WTC11 (cell line): ENCODE results near the gene MX2. TPM values are rescaled to one million over a fixed set of nuclear protein-coding genes. Genes with fewer than 3 reads are reported as not detected.
A peak's percentile ranks its signal among the peaks of the same experiment; 100 is the strongest.
"Not testable (repeated sequence)": the region's sequence is repeated elsewhere in the genome, so short reads cannot be mapped to it uniquely, and the experiment has no call there.

Experiments used
- ATAC-seq: fragments of 200-7000 bp; cut with Tn5 transposase; 2 replicates; pipeline ENCODE4 v1.10.0; 2021; ENCODE audit warnings: mild to moderate bottlenecking, moderate library complexity
- Bru-seq: library from RNA; stranded (reverse); fragments of 400-500 nt; gene quantifications from one replicate; lab custom pipeline; 2021; lab: Mats Ljungman, UMichigan
- CTCF ChIA-PET: fragments of 300-600 bp; sonication (Branson Sonifier 250); formaldehyde crosslinking; loops from one replicate; lab custom pipeline; 2021; ENCODE audit warnings: antibody characterized with exemption; lab: Charles Lee
- POLR2A ChIA-PET: fragments of 350-600 bp; sonication (Branson Sonifier 250); formaldehyde crosslinking; loops from one replicate; lab custom pipeline; 2021; ENCODE audit warnings: antibody characterized with exemption; lab: Charles Lee
- DNase-seq: peaks from one replicate; pipeline ENCODE4 v3.0.0; 2021; ENCODE audit warnings: low spot score
- H3K27ac Mint-ChIP-seq: 2 replicates; pipeline ENCODE4 v1.8.0; 2021; ENCODE audit warnings: mixed read lengths
- H3K27me3 Mint-ChIP-seq: 2 replicates; pipeline ENCODE4 v1.8.0; 2021; ENCODE audit warnings: low read depth, mild to moderate bottlenecking, moderate library complexity, mixed read lengths
- H3K36me3 Mint-ChIP-seq: 2 replicates; pipeline ENCODE4 v1.8.0; 2021; ENCODE audit warnings: mixed read lengths
- H3K4me1 Mint-ChIP-seq: 2 replicates; pipeline ENCODE4 v1.8.0; 2022; ENCODE audit warnings: mixed read lengths
- H3K4me3 Mint-ChIP-seq: 2 replicates; pipeline ENCODE4 v1.8.0; 2021; ENCODE audit warnings: mild to moderate bottlenecking, moderate library complexity, mixed read lengths
- H3K9me3 Mint-ChIP-seq: 2 replicates; pipeline ENCODE4 v1.8.0; 2021; ENCODE audit warnings: mixed read lengths
- CDX4 ChIP-seq: fragments of 250-450 bp; sonication (Bioruptor Pico); IDR thresholded peaks from 2 replicates; pipeline ENCODE4 v1.9.0; 2021; ENCODE audit warnings: moderate library complexity, mild to moderate bottlenecking, inconsistent platforms, borderline replicate concordance
- HMGXB4 ChIP-seq: sonication (generic); formaldehyde crosslinking; IDR thresholded peaks from 2 replicates; pipeline ENCODE4 v1.8.1; 2023; ENCODE audit warnings: mild to moderate bottlenecking, moderate library complexity, missing genetic modification reagents
- IRF1 ChIP-seq: sonication (generic); formaldehyde crosslinking; IDR thresholded peaks from 2 replicates; pipeline ENCODE4 v1.8.0; 2023; ENCODE audit warnings: missing genetic modification reagents
- NR2C2 ChIP-seq: sonication (generic); formaldehyde crosslinking; IDR thresholded peaks from 2 replicates; pipeline ENCODE4 v1.8.0; 2022; ENCODE audit warnings: mild to moderate bottlenecking, missing genetic modification reagents
- ZNF138 ChIP-seq: sonication (generic); formaldehyde crosslinking; conservative IDR thresholded peaks from 2 replicates; pipeline ENCODE4 v1.8.1; 2022; ENCODE audit warnings: mild to moderate bottlenecking, moderate library complexity, missing genetic modification reagents
- long read RNA-seq, 3 experiments: library from RNA in 1 of 3; library from capped mRNA in 1 of 3; library from polyadenylated mRNA in 1 of 3; unstranded in 2 of 3; stranded (forward) in 1 of 3; transcript quantifications; one replicate each; pipeline ENCODE4 v2.0.0, GENCODE V29; 2021
- total RNA-seq: library from RNA; stranded (reverse); gene quantifications from 3 replicates; pipeline ENCODE4 v1.2.3, GENCODE V29; 2021
- TF ChIP-seq, protein P1 (sequence below): sonication (generic); formaldehyde crosslinking; IDR thresholded peaks from 2 replicates; pipeline ENCODE4 v1.8.1; 2022; ENCODE audit warnings: missing genetic modification reagents, borderline replicate concordance
- TF ChIP-seq, protein P2 (sequence below): sonication (generic); formaldehyde crosslinking; IDR thresholded peaks from 2 replicates; pipeline ENCODE4 v1.8.0; 2022; ENCODE audit warnings: missing genetic modification reagents
- TF ChIP-seq, protein P3 (sequence below): sonication (generic); formaldehyde crosslinking; IDR thresholded peaks from 2 replicates; pipeline ENCODE4 v1.8.1; 2022; ENCODE audit warnings: low read depth, mild to moderate bottlenecking, moderate library complexity, missing genetic modification reagents, borderline replicate concordance
- TF ChIP-seq, protein P4 (sequence below): fragments of 250-450 bp; sonication (Bioruptor Pico); conservative IDR thresholded peaks from 2 replicates; pipeline ENCODE4 v1.9.0; 2021; ENCODE audit warnings: mild to moderate bottlenecking

MX2 gene
- total RNA-seq (2.6 to 4.0 TPM (median 2.7 TPM) in 3 replicates), Bru-seq, nascent RNA (percentile 25 among the genes with signal in this experiment)
- long read RNA-seq, experiment 1, partial matches to known transcripts = 1 of 9 reads
- long read RNA-seq, experiment 1, other reads (novel, unspliced or antisense) = 8 of 9 reads
- long read RNA-seq, experiment 2, partial matches to known transcripts = 1 of 1 reads
- long read RNA-seq, experiment 2, other reads (novel, unspliced or antisense) = 0 of 1 reads
- long read RNA-seq, experiment 3, partial matches to known transcripts = 0 of 2 reads
- long read RNA-seq, experiment 3, other reads (novel, unspliced or antisense) = 2 of 2 reads

DNA sequence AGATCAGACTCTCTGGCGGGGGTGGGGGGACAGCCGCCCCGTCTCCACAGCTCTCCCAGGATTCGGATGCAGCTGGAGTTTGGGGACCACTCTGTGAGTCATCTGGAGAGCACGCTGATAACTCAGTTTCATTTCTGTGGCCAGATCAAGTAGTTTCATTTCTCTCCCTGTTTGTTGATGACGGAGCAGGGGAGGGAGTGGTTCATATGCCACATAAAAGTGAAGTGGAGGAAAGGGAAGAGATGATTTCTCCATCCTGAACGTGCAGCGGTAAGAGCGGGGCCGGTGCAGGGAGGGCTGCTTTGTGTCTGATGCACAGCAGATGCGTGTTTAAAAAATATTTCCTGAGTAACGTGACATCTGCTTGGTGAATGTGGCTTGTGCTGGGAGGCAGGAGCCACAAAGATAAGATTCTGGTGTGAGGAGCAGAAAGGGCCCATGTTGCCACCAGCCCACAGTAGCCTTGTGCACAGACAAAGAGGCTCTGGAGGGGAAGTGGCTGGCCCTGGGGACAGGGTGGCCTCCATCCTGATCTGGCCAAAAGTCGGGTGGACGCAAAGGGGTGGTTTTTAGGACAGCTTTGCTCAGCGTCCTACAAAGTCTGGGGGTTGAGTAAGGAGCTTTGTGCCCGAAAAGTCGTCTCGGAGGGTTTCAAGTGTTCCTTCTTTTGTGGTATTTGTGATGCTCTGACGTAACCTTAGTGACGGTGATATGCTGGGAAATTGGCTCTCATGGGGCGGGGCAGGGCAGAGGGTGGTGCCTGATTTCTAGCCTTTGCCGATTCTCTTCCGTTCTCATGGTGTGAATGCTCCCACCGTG, at the start of gene MX2:
TSS of gene MX2 (plus strand) at position 242 of the 819 bp plus-strand sequence. CDS start 14,880 bp downstream, outside the sequence.
- no peak within 1 kb of the TSS; the same call in 1 of the 2 replicates for H3K27ac Mint-ChIP-seq
- CTCF ChIA-PET = interaction anchor here (3.1 kb wide), 1 partner anchor 7 kb away, joined by 39 read pairs; no protein-coding TSS in a partner anchor
- H3K9me3 Mint-ChIP-seq = no peaks in the 10 kb centered on the region
- no peaks in the 10 kb centered on the region for H3K36me3 Mint-ChIP-seq
- H3K4me3 Mint-ChIP-seq = no peak within 1 kb of the TSS
- POLR2A ChIA-PET = no interaction called here
- TF ChIP-seq CDX4 = no peak
- no peak for TF ChIP-seq NR2C2 (CRISPR knock-in tag)
- TF ChIP-seq, protein P1, sequence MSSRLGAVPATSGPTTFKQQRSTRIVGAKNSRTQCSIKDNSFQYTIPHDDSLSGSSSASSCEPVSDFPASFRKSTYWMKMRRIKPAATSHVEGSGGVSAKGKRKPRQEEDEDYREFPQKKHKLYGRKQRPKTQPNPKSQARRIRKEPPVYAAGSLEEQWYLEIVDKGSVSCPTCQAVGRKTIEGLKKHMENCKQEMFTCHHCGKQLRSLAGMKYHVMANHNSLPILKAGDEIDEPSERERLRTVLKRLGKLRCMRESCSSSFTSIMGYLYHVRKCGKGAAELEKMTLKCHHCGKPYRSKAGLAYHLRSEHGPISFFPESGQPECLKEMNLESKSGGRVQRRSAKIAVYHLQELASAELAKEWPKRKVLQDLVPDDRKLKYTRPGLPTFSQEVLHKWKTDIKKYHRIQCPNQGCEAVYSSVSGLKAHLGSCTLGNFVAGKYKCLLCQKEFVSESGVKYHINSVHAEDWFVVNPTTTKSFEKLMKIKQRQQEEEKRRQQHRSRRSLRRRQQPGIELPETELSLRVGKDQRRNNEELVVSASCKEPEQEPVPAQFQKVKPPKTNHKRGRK (CRISPR knock-in tag) = no peak
- no peak for TF ChIP-seq ZNF138 (CRISPR knock-in tag)
- no peak for TF ChIP-seq HMGXB4 (CRISPR knock-in tag)
- TF ChIP-seq IRF1 = no peak
- TF ChIP-seq, protein P2, sequence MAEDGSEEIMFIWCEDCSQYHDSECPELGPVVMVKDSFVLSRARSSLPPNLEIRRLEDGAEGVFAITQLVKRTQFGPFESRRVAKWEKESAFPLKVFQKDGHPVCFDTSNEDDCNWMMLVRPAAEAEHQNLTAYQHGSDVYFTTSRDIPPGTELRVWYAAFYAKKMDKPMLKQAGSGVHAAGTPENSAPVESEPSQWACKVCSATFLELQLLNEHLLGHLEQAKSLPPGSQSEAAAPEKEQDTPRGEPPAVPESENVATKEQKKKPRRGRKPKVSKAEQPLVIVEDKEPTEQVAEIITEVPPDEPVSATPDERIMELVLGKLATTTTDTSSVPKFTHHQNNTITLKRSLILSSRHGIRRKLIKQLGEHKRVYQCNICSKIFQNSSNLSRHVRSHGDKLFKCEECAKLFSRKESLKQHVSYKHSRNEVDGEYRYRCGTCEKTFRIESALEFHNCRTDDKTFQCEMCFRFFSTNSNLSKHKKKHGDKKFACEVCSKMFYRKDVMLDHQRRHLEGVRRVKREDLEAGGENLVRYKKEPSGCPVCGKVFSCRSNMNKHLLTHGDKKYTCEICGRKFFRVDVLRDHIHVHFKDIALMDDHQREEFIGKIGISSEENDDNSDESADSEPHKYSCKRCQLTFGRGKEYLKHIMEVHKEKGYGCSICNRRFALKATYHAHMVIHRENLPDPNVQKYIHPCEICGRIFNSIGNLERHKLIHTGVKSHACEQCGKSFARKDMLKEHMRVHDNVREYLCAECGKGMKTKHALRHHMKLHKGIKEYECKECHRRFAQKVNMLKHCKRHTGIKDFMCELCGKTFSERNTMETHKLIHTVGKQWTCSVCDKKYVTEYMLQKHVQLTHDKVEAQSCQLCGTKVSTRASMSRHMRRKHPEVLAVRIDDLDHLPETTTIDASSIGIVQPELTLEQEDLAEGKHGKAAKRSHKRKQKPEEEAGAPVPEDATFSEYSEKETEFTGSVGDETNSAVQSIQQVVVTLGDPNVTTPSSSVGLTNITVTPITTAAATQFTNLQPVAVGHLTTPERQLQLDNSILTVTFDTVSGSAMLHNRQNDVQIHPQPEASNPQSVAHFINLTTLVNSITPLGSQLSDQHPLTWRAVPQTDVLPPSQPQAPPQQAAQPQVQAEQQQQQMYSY (CRISPR knock-in tag) = no peak
- TF ChIP-seq, protein P3, sequence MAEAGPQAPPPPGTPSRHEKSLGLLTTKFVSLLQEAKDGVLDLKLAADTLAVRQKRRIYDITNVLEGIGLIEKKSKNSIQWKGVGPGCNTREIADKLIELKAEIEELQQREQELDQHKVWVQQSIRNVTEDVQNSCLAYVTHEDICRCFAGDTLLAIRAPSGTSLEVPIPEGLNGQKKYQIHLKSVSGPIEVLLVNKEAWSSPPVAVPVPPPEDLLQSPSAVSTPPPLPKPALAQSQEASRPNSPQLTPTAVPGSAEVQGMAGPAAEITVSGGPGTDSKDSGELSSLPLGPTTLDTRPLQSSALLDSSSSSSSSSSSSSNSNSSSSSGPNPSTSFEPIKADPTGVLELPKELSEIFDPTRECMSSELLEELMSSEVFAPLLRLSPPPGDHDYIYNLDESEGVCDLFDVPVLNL (CRISPR knock-in tag) = no peak
- TF ChIP-seq, protein P4, sequence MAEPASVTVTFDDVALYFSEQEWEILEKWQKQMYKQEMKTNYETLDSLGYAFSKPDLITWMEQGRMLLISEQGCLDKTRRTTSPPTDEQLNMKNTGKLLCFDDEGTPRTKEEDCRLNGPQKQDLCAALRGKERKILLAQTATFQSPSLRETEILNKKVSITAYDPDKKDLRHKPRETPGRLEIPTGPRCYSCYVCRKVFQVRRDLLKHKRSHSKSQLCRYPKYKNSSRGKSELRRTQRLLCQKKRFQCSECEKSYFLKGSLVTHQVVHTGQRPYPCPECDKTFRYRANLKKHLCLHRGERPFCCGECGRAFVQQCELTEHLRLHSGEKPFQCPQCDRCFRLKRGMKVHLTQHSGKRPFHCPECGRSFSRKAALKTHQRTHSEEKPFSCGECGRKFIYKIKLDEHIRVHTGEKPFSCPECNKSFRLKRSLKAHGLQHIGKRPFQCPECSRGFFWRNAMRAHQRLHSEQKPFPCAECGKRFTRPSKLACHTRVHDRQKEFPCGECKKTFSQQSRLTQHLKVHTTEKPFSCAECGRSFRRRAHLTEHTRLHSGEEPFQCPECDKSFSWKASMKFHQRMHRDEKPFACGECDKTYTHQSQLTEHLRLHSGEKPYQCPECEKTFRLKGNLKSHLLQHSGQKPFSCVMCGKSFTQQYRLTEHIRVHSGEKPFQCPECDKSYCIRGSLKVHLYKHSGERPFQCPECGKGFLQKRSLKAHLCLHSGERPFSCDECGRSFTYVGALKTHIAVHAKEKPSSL (CRISPR knock-in tag) = no peak
- DNase-seq = no peak
- no peaks in the 10 kb centered on the region for H3K27me3 Mint-ChIP-seq
- peaks cover 18% of the 10 kb centered on the region for H3K4me1 Mint-ChIP-seq
- ATAC-seq = no peak

- H3K27ac Mint-ChIP-seq, POLR2A ChIA-PET, H3K4me3 Mint-ChIP-seq, H3K9me3 Mint-ChIP-seq, H3K4me1 Mint-ChIP-seq, CTCF ChIA-PET, DNase-seq, H3K36me3 Mint-ChIP-seq, ATAC-seq: not testable (repeated sequence)
- peaks cover 24% of the 10 kb centered on the region for H3K27me3 Mint-ChIP-seq
Measured at GRCh38 chr21:41313285-41314164, 48.3 kb upstream of the MX2 start.
